ENCODE measurements around the gene VRK1.
"Not testable (repeated sequence)": the region's sequence is repeated elsewhere in the genome, so short reads cannot be mapped to it uniquely, and the experiment has no call there.

VRK1 gene

DNA sequence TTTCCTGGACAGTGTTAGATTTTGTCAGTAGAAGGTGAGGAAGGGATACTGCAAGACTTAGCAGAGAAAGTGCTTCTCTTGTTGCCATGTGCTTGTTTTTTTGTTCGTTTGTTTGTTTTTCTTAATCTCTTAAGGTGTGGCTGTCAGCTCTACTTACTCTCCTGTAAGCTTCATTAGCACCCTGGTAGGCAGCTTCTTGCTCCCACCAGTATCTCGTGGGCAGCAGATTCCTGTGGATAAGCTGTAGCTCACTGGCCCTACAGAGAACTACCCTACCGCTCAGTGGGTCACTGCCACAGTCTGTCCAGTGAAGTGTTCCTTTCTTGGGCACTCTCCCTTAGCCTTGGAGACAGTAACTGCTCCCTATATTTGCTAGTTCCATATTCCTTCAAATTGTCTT, 30.1 kb downstream of the VRK1 start:
- DNase-seq: no peak

DNA sequence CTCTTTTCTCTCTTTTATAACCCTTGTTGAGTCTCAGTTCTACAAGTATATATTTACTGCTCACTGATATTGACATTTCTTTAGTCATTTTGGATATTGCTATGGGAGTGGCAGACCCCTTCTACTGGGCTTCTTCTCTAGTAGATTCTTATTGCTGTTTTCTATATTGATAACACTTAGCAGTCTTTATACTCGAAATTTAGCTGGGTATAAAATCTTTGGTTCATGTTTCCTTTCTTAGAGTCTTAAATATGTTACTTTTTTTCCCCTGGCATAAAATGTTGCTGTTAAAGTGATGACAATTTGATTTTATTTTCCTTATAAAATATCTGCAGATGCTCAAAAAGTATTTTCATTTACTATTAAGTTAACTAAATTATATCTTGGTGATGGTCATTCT, 32.6 kb downstream of the VRK1 start:
- DNase-seq: no peak

DNA sequence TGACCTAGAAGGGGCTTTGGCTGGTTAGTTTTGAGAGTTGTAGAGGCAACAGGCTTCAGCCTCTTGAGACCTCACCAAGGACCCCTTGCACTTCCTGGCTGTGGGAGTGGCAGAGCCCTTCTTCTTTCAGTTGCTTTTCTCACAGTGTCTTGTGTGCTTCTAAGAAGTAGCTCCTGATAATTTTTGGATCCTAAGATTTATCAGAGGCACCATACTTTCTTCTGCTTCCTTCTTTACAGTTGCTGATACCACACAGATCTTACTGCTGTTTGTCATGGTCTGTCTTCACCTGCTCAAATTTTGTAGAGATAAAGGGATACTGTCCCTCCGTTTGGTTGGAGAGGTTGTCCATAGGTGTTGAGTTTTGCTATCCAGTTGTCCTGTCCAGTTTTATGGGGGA, 33.8 kb downstream of the VRK1 start:
- no peak for DNase-seq

DNA sequence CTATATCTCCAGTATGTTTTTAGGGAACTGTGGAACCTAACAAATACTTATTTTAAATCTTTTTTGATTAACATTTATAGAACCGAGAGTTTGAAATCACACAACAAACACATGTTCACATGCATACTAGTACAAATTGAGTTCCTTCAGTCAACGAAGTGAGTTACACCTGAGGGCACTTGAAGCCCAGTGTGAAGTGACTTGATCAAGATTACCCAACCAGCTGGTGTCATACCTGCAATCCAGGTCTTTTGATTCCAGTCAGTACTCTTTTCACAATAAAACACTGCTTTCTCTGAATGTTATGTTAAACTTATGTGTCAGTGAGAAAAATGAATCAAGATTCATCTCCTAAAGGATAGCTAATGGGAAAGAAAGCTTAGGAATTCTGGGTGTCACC, 35.2 kb downstream of the VRK1 start:
- no peak for DNase-seq

DNA sequence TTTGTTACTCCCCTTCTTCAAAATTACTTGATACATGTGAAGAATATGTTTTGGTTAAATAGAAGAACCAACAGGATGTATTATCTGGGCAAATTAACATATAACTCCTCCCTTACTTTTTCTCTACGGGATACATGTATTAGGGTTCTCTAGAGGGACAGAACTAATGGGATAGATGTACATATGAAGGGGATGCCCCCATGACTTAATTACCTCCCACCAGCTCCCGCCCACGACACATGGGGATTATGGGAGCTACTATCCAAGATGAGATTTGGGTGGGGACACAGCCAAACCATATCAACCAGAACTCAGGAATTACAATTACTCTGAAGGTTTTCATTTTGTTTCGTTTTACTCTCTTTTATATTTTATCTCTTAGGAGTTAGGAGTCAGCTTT, 41.3 kb downstream of the VRK1 start:
- DNase-seq: no peak

DNA sequence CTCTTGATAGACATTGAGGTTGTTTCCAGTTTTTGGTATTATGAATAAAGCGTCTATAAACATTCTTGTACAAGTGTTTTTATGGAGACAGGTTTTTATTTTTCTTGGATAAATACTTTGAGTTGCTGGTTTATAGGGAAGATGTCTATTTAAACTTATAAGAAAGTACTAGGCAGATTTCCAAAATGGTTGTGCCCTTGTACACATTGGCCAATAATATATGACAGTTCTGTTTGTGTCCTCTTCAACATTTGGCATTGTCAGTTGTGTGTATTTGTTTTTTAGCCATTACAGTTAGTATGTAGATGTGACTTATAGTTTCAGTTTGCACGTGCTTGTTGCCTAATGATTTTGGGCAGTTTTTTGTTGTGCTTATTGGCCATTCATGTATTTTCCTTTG, 42.1 kb downstream of the VRK1 start:
- DNase-seq: no peak

DNA sequence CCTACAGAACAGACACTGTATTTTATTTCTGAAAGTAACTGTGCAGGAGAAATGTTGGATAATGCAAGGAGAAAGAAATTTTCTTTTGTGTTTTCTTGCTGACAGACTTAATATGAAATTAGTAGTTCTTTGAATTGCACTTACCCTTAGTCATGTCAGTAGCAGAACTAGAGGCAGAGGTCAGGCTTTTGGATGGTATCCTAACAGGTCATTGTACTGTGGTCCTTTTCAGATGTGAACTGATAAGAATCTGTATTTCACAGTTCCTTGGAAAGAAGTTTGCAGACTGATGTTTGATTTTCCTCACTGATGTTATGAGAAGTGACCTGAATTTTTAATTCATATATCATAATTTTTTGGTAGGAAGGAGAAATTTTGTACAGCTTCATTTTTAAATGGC, 46.0 kb downstream of the VRK1 start:
- DNase-seq: no peak

DNA sequence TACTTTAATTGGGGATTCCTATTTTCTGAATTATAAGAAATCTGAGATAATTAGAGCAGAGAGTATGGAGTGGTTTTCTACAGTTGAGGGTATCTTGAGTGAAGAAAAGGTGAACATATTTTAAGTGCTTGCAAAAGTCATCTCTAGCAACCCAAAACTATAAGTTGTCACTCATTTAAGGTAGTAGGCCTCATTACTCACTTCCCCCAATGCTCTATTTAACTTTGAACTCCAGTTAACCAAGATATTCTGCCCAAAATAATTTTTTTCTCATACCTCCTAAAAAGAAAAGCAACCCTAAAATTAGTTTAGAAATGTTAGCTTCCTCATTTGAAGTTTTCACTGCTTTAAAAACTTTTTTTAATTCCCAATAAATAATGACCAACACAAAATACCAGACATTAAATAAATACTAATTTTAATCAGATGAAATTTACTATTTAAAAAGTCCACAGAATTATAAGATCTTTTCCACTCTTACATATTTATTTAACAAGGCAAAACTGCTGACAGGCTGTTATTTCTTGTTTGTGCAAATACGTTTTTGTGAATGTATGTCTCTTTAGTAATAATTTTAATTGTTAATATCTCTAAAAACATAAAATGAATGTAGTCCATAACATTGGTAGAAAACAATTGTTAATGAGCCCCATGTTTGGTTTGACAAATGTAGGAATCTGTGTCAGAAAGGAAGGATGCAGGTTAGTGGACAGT, 47.8 kb downstream of the VRK1 start:
- no peak for DNase-seq

DNA sequence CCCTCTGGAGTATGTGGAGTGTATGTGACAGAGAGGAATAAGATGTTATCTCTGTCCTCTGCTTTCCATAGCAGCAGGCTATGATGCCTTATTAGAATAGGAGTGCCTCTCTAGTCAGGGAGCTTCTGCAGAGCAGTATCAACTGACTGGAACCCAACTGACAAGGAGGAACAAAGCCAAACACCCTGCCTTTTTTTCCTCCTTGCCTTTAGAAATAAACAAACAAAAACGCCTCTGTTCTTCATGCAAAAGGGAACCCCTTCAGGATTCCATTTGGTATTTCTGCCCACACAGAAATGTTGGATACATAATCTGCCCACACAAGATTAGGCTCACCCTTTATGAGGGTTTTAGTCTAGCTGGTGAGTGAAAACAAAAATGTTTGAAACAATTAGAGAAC, 50.3 kb downstream of the VRK1 start:
- DNase-seq: no peak

DNA sequence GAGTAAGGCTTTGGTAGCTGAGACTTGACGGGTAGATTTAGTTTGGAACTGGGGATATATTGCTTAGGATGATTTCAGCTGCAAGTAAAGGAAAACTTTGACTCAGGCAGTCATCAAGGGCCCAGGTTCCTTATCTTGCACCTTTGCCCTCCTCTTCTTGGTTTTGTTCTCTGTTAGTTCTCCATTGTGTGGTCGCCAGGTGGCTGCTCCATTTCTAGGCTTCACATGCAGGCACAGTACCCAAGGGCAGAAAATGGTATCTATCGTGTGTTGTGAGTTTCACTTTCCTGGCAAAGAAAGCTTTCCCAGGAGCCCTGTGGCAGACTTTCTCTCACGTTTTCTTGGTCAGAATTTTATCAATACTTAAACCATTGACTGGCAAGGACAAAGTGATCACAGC, 50.8 kb downstream of the VRK1 start:
- no peak for DNase-seq

DNA sequence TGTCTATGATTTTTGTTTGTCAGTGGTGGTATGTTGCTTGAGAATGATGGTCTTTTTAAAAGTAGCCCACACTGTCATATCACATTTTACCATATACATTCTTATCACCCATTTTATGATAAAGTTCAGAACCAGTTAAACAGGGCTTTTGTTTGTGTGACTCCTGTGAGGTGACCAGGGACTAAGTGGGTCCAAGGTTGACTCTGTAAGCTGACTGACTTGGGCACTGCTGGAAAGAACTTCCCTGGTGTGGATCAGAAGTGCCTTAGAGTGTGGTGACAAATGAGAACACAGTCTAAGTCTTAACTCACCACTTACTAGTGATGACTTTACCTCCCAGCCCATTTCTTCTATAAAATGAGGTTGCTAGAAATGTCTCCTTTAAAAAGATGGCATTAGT, 52.6 kb downstream of the VRK1 start:
- DNase-seq: no peak

DNA sequence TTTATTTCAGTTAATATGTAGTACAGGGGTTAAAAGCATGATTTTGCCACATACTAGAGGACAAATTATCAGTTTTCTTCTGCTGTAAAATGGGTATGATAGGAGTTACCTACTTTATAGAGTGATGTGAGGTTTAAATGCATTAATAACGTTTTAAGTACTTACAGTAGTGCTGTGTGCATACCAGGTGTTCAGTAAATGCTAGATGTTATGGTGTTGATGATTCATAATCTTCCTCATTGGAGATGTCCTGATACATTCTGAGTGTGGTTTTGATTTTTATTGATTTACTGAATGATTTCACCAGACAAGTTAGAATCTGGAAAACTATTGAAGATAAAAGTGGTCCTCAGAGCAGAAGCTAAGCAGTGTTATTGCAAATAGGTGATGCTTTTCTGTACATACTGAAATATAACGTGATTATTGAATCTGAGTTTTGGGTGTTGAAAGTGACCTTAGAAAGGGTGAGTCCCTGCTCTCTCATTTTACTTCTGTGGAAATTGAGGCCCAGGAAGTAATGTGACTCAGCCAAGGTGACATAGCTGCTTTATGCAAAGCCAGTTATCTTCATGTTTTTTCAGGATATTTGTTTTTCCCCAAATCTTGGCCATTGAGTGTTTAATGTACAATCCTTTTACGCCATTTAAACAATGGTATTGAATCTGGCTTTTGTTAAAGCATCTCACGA, 54.7 kb downstream of the VRK1 start:
- no peak for DNase-seq

DNA sequence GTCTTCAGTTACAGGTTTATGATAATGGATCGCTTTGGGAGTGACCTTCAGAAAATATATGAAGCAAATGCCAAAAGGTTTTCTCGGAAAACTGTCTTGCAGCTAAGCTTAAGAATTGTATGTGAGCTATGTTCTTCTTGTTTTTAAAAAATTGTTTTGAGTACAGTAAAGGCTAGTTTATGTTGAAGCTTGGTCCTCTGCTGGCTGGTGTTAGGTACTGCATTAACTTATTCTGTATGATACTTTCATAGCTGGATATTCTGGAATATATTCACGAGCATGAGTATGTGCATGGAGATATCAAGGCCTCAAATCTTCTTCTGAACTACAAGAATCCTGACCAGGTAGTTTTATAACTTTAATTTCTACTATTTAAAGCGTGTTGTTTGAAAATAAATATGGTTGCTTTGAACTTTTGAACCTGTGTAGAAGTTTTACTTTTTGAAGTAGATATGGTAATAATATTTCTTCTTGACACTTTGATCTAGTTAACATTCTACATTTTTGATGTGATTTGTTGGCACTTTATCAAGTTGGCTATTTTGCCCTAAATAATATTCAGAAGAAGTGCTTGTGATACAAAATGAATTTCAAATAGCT, 55.7 kb downstream of the VRK1 start:
- DNase-seq: no peak

DNA sequence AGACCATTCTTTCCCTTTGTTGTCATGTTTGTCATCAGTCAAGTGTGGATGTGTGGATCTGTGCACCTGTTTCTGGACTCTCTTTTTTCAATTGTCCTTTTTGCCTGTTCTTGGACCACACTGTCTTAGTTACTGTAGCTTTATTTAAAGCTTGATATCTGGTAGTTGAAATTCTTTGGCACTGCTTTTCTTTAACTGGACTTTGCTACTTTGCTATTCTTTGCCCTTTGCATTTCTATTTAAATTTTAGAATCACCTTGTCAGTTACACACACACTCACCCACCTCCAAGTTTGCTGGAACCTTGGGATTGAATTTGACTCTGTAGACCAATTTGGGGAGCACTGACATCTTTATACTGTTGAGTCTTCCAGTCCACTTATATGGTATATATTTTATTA, 61.5 kb downstream of the VRK1 start:
- no peak for DNase-seq

DNA sequence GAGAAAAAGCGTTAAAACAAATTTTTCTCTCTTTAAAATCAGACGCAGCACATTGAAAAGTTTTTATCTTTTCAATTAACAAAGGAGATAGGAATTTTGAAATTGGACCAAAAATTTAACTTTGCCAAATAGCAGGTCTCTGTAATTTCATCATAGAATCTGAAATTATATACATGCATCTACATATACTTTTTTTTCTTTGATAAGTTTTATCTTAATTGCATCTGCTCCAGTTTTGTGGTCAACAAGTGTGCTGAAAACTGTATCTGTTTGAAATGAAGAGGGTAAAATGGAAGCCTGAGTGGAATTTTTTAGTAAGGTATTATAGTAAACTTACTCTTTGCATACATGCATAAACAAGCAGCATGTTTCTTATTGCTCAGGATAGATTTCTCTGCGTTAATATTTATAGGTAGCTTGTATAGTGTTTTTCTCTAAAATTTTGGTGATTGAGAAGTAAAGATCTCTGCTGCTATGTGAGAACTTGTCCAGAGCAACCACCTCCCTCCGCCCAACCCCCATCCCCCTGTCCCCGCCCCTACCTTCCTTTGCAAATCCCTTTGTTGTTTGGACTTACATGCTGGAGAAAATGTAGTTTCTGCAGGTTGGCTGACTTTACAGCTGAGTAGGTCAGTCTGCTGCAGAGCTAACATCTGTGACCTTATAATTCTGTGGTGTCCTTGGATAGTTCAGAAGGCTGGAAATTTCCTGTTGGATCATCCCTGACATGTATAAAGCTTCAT, 64.6 kb downstream of the VRK1 start:
- DNase-seq: no peak

DNA sequence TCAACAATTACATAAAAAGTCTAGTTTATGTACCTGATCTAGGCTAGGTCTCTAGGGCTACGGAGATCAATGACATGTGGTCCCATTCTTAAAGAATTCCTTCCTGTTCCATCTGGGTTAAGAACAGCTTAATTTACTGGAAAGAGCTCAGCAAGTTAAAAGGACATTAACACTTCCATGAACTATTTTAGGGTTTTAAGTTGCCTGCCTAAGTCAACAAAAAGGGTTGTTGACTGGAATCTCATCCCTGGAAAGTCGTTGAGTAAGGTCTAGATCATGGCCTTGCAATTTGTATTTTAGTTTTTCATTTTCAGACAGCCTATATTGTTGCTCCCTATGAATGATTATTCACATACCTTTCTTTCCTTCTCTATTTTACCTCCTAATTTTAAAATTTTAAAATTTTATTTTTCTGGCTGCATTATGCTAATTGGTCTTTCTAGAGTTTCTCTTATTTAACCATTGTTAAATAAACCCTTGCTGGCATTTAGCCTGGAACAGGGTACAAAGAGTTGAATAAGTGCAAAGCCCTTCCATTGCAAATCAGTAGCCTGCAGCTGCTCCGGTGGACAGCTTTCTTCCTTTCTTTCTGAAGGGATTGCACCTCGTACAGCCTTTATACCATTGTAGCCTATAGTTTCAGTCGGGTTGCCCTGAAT, 66.3 kb downstream of the VRK1 start:
- peak; percentile 33 for DNase-seq

DNA sequence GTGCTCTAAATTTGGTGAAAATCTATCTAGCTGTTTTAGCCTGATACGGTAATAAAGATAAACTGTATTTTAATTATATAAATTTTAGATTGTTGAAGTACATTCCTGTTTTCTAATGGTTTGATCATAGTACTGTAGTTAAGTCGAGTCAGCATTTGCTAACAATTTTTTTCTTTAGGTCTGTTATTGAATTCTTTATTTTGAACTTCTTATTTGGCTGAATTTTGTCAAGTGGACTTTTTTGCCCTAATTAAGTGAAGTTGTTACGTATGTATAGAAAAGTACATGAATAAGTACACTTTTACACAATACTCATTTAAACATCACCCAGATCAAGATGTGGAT, 66.8 kb downstream of the VRK1 start:
- no peak for DNase-seq

DNA sequence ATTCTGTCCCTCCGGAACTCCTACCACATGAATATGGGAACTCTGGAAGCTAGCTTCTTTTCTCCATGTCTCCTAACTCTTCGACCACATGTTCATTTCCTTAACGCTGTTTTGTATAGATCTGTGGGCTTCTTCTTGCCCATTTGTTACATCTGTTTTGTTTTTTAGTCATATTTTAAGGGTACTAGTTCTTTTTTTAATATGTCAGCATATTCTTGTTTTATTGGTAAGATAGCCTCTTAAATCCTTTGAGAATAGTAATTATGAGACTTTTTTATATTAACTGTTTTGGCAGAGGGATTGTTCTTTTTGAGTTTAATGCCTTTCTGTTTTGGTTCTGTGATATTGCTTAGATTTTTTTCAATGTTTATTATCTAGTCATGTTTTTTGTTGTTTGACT, 70.5 kb downstream of the VRK1 start:
- no peak for DNase-seq

DNA sequence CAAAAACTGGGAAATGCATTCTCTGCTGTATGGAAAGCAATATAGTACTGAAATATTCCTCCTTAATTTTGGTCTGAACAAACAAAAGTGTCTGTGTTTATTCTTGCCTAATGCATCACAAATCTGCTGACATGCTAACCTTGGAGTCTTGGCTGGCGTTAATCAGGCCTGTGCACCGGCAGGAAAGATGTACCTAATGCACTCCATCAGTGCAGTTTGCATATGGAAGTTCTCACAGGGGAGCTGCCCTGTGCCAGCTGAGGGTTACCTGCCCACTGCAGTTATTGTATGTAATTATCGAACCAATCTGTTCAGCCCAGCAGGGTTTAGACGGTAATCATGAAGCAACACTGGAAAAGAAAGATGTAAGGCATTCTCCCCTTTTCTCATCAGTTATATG, 76.9 kb downstream of the VRK1 start:
- DNase-seq: no peak

DNA sequence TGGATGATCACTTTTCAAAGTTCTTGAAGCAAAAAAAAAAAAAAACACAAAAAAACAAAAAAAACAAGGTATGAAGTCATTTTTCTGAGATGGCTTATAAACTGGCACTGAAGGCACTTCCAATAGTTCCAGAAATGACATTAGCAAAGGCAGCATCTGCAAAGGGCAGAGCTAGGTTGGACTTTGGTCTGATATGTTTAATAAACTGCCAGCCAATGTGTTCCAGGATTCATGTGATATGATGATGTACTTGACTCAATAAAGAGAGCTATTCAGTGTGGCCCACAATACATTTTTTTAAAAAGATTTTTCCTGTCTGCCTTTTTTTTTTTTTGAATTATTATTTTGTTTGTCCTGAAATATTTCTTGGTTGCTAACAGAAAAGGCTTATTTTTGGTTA, 79.6 kb downstream of the VRK1 start:
- DNase-seq: no peak

DNA sequence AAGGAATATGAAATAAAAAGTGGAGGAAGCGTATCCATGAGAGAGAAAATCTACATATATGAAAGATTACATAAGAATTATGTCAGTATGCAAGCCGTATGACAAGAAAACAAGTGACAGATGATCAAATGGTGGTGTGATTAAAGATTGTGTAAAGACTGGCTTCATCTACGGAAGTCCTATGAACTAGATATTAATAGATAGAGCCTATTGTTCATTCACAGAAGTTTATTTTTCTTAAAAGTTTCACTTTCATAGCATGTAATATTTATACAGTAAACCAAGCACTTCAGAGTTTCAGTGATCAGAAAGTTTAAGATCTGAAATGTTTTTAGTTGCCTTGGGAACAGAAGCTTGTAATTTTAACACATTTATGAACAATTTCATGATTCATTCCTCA, 84.5 kb downstream of the VRK1 start:
- DNase-seq: no peak

DNA sequence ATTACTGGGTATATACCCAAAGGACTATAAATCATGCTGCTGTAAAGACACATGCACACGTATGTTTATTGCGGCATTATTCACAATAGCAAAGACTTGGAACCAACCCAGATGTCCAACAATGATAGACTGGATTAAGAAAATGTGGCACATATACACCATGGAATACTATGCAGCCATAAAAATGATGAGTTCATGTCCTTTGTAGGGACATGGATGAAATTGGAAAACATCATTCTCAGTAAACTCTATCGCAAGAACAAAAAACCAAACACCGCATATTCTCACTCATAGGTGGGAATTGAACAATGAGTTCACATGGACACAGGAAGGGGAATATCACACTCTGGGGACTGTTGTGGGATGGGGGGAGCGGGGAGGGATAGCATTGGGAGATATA, 86.8 kb downstream of the VRK1 start:
- DNase-seq: not testable (repeated sequence)

DNA sequence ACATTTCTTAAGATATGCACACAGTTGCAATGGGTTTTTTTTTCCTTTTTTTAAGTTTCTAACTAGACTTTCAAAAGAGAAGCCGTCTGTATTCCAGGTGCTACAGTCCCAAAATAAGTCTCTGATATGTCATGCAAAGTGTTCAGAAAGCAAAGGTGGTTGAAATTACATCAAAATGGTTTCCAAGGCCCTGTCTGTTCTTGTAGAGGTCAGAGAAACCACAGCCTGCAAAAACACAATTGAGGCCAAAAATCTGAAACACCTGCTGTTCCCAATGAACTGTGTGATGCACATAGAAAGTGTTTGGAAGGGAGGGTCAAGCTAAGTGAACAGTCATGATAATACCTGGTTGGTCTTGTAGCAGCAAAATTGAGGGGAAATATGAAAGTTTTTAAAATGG, 91.0 kb downstream of the VRK1 start:
- no peak for DNase-seq

All from midbrain (tissue), 1 donor.